Ectodermal cell (in vitro differentiated cells): ENCODE measurements around the gene SRSF9.
"Not testable (repeated sequence)": the region's sequence is repeated elsewhere in the genome, so short reads cannot be mapped to it uniquely, and the experiment has no call there.

Experiments
- H3K27ac ChIP-seq: 2 replicates; pipeline ENCODE4 v1.7.0; 2013; ENCODE audit warnings: mild to moderate bottlenecking, low read depth, low read length; ENCODE audit not compliant: insufficient read depth, poor library complexity, severe bottlenecking
- H3K27me3 ChIP-seq: 2 replicates; pipeline ENCODE4 v1.7.0; 2013; ENCODE audit warnings: mild to moderate bottlenecking, low read length; ENCODE audit not compliant: insufficient read depth, control insufficient read depth, poor library complexity, severe bottlenecking
- H3K36me3 ChIP-seq: one replicate; pipeline ENCODE4 v1.7.0; 2013; ENCODE audit warnings: low read length; ENCODE audit not compliant: control insufficient read depth, insufficient read depth
- H3K4me1 ChIP-seq: one replicate; pipeline ENCODE4 v1.7.0; 2013; ENCODE audit warnings: low read length; ENCODE audit not compliant: control insufficient read depth, insufficient read depth
- H3K4me3 ChIP-seq: 2 replicates; pipeline ENCODE4 v1.7.0; 2013; ENCODE audit warnings: low read depth, low read length, control low read depth; ENCODE audit not compliant: insufficient read depth
- H3K9me3 ChIP-seq: 2 replicates; pipeline ENCODE4 v1.7.0; 2013; ENCODE audit warnings: mild to moderate bottlenecking, low read length, moderate library complexity; ENCODE audit not compliant: control insufficient read depth
- WGBS, 2 experiments: methylation state at CpG; one replicate each; pipeline ENCODE4 v1.1.7; 2013; ENCODE audit warnings: missing lambda C conversion rate in 2 of 2; 5-methylcytosine and 5-hydroxymethylcytosine counted together

SRSF9 gene

DNA sequence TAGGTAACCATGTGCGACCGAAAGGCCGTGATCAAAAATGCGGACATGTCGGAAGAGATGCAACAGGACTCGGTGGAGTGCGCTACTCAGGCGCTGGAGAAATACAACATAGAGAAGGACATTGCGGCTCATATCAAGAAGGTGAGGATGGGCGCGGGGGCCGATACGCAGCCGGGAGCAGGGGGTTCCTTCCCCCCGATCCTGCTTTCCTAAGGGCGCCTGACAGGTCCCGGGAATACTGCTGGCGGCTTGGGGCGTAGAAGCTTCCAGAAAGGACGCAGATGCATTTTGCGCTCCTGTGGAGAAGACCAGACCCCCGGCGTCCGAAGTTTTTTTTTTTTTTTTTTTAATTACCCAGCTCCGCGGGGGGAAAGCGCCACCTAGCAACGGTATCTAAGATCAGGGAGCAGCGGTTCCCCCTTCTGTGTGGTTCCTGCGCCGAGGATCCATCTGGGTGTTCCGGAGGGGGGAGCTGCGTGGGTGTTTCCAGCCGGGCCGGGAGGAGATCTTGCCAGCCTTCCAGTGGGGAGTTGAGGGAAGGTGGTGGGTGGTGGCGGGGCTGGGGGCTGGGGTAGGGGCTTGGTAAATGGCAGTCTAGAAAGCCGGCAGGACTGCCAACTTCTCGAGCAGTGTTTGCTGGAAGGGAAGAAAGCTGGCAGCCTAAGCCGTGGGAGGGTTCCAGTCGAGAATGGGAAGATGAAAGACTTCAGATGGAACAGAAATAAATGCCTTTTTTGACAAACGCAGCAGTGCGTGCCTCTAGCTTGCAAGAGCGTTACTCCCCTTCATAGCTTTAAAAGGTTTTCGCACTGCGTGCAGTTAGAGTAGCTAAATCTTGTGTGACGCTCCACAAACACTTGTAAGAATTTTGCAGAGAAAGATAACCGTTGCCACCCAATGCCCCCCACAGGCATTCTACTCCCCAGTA is 27.1 kb upstream of the SRSF9 start:
- H3K4me1 ChIP-seq = peaks cover 2% of the 10 kb centered on the region

DNA sequence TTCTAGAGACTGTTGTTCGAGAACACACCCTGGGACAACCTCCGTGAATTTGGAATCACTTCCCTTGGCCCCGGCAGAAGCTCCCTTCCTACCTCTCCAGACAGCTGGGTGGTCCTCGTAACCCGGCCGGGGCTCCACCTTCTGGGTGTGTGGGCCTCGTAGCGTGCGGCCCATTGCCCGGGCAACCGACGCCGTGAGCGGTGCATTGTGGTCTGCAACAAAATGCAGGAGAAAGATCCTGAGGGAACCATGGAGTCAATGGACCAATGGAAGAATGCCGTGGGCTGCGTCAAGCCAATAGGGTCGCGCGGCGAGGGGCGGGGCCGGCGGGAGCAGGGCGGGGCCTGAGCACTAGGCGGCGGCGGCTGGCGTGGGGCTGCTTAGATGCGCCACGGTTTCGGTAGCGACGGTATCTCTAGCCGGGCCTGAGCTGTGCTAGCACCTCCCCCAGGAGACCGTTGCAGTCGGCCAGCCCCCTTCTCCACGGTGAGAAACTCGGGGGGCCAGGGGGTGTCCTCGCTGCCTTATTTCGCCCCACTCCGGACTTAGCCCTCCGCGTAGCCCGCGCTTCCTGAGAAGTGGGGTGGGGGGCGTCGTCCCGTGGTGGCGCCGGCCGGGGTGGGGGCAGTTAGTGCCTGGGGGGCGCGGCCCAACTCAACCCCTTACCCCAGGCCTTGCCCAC is 26.3 kb upstream of the SRSF9 start, which contains the start of gene DYNLL1:
Gene DYNLL1, plus strand, starts transcription at position 383 of the 682 bp plus-strand sequence. CDS start 309 bp downstream, outside the sequence.
- Histone ChIP-seq H3K36me3 (peaks cover 9% of the 10 kb centered on the region), H3K9me3 (no peaks in the 10 kb centered on the region), H3K27me3 (no peaks in the 10 kb centered on the region), H3K4me1 (peaks cover 2% of the 10 kb centered on the region), H3K27ac (peak within 1 kb of the TSS; percentile 83), H3K4me3 (peak within 1 kb of the TSS; percentile 94)
- 0 to 1% methylated on average over 53 of the region's 53 CpGs for WGBS, 2 experiments

More for the DNA sequence above, 27.1 kb upstream of the SRSF9 start:
- Histone ChIP-seq H3K4me3 (peak overlapping the region; percentile 94), H3K36me3 (peaks cover 9% of the 10 kb centered on the region), H3K9me3 (no peaks in the 10 kb centered on the region), H3K27ac (peak overlapping the region; percentile 83), H3K27me3 (no peaks in the 10 kb centered on the region)
- 1% methylated on average over 47 of the region's 47 CpGs for WGBS, 2 experiments

DNA sequence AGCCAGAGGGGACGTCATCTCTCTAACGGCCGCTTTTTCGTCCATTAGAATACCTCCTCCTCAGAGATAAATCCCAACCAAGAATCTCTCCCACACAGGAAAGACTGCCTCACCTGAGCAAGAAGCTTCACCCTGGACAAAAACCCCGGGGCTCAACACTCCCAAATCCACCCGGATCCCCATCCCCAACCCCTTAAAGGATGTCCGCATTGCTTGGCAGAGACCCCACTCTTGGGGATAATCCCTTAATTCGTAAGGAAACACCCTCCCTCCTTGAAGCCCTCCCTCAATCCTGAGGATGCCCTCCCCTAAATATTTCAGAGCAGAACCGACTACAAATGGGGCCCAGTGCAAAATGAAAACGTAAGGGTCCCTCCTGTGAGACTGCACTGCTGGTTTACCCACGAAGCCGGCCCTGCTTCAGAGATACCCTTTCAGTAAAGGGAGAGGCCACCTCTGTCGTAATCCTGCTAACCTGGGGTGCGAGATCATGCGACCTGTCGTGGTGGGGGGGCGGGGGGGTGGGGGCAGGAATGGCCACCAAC is 25.7 kb upstream of the SRSF9 start:
- Histone ChIP-seq H3K27ac (peak overlapping the region; percentile 54), H3K4me1 (peaks cover 2% of the 10 kb centered on the region), H3K27me3 (no peaks in the 10 kb centered on the region), H3K9me3 (no peaks in the 10 kb centered on the region), H3K36me3 (peaks cover 7% of the 10 kb centered on the region), H3K4me3 (peak overlapping the region; percentile 94)
- 8 to 11% methylated on average over 17 of the region's 17 CpGs for WGBS, 2 experiments

DNA sequence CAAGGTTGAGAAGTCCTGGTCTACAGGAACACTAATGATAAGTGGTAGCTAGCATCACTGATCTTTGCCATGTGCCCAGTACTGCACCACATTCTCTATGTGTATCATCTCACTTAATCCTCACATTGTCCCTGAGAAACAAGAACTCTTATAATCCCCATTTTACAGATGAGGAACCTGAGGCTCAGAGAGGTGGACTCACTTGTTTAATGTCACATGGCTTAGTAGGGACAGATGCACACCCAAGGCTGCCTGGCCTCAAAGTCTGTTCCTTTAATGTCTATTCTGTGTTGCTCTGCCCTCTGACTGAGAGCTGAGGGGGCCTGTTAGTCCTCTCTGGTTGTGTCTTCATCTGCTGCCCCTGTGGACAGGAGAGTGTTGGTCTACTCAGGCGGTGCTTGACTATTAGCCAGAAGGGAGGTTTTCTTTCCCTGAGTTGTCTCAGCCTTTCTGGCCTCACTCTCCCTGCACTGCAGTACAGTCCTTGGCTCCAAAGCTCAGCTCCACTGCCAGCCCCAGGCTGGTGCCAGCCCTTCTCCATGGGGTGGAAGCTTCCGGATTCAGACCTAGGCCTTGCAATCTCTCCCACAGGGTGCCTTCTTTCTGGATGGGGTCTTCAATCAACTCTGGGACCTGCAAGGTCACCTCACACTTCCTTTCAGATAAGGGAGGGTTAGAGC is 21.4 kb upstream of the SRSF9 start:
- no peaks in the 10 kb centered on the region for H3K36me3 ChIP-seq
- no peak overlapping the region for H3K4me3 ChIP-seq
- H3K4me1 ChIP-seq = no peaks in the 10 kb centered on the region
- H3K27me3 ChIP-seq = no peaks in the 10 kb centered on the region
- H3K27ac ChIP-seq = no peak overlapping the region
- H3K9me3 ChIP-seq = no peaks in the 10 kb centered on the region
- WGBS, 2 experiments = 93 to 94% methylated on average over 2 of the region's 2 CpGs

DNA sequence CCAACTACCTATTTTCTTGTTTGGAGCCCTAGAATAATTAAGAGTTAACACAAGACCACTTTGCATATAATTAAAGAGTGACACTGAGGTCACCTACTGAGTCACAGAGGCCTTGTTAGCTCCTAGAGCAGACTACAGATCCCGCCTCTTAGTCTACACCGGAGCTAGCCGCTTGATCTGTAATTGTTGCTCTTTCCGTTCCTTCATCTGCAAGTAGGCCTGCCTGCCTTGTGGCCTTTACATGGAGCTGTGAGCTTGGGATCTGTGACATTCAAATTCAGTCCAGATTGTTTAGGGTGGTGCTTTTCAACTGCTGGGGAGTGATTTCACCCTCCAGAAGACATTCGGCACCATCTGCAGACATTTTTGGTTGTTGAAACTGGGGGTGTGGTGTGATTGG is 20.8 kb upstream of the SRSF9 start:
- Histone ChIP-seq H3K27ac (no peak overlapping the region), H3K4me3 (no peak overlapping the region), H3K36me3 (no peaks in the 10 kb centered on the region), H3K27me3 (no peaks in the 10 kb centered on the region), H3K4me1 (no peaks in the 10 kb centered on the region), H3K9me3 (no peaks in the 10 kb centered on the region)
- WGBS, 2 experiments = 92 to 95% methylated on average over 5 of the region's 5 CpGs

DNA sequence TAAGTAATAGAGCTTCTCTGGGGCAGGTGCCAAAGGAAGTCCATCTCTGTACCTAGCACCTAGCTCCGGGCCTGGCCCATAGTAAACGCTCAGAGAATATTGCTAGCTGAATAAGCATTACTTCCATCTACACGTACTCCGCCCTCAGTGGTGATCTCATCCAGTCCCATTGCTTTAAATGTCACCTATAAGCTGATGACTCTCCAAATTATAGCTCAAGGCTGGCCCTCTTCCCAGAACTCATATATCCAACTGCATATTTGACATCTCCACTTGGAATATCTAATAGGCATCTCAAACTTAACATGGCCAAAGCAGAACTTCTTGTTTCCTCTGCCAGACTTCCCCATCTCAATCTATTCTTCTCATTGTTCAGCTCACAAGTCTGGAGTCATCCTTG is 19.5 kb upstream of the SRSF9 start:
- WGBS, 2 experiments = 93 to 96% methylated on average over 4 of the region's 4 CpGs
- Histone ChIP-seq H3K4me3 (no peak overlapping the region), H3K27me3 (no peaks in the 10 kb centered on the region), H3K36me3 (no peaks in the 10 kb centered on the region), H3K9me3 (no peaks in the 10 kb centered on the region), H3K27ac (no peak overlapping the region), H3K4me1 (no peaks in the 10 kb centered on the region)

DNA sequence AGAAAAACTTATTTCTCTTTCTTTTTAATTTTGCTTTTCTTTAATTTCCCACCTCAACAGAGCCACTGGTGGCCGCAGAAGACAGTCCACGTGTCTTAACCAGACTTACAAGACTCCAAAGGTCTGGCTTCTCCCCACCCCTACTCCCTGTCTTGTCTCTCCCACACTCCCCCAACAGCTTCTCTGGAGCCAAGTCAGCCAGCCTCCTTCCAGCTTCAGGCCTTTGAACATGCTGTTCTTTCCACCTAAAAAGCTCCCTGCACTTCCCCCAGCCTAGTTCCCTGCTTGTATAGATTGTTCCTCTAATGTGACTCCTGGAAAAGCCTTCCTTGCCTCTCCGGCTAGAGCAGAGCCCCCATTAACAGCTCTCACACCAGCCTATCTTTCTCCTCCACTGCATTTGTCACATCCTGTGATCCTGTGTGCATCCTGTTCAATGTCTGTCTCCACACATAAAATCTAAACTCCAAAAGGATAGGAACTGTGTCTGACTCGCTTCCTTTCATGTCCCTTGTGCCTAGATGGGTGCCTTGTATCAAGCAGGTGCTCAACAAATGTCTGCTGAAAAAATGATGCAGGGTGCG is 18.6 kb upstream of the SRSF9 start:
- H3K36me3 ChIP-seq = no peaks in the 10 kb centered on the region
- H3K27me3 ChIP-seq = no peaks in the 10 kb centered on the region
- H3K9me3 ChIP-seq = no peaks in the 10 kb centered on the region
- no peak overlapping the region for H3K4me3 ChIP-seq
- no peak overlapping the region for H3K27ac ChIP-seq
- 75 to 76% methylated on average over 5 of the region's 5 CpGs for WGBS, 2 experiments
- no peaks in the 10 kb centered on the region for H3K4me1 ChIP-seq

DNA sequence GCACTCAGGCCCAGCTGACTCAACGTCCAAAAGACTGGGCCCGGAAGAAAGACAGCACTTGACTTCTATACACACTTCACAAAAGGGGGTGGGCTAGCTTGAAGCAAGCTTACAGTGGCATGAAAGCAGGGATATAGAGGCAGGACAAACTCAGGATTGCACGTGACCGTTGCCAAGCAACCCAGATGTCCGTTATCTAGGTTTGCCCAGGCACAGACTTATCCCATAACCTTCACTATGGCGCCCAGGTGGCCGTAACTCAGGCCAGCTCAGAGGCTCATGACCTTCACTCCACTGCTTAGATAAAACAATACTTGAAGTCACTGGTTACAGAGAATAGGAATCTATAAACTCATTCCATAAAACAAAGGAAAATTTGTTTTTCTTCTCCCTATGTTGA is 18.0 kb upstream of the SRSF9 start:
- H3K36me3 ChIP-seq, H3K4me1 ChIP-seq, H3K4me3 ChIP-seq, H3K27me3 ChIP-seq, H3K27ac ChIP-seq, H3K9me3 ChIP-seq: not testable (repeated sequence)
- 93 to 95% methylated on average over 7 of the region's 7 CpGs for WGBS, 2 experiments

DNA sequence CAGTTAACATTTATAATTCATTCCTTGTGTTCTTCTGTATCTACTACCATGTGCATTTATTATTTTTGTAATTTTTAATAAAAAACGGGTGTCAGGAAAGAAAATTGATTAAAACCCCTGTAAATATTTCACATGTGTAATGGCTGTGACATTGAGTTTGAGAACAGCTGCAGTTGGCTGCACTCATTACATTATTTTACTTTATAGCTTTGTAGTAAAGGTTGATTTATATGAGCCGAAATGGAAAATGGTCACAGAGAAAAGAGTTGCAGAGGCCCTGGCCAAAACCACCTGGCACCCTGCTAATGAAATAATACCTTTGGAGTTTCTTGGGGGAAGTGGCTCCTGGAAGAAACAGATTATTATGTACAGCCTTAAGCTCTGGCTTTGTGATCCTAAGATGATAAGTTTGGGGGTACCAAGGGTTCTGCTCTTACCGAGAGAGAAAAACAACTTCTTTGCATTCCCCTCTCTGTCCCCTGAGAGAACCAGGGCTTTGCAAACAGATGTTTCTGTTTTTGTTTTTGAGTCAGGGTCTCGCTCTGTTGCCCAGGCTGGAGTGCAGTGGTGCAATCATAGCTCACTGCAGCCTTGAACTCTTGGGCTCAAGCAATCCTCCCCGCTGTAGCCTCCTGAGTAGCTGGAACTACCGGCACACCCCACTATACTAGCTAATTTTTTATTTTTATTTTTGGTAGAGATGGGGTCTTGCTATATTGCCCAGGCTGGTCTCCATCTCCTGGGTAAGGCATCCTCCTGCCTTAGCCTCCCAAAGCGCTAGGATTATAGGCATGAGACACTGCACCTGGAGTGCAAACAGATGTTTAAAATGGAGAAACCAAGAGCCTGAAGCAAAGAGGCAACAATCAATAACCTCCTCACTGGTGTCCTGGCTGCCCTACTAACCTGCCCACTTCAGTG is 16.7 kb upstream of the SRSF9 start:
- Histone ChIP-seq H3K27ac (no peak overlapping the region), H3K4me3 (no peak overlapping the region), H3K27me3 (no peaks in the 10 kb centered on the region), H3K36me3 (no peaks in the 10 kb centered on the region), H3K4me1 (no peaks in the 10 kb centered on the region), H3K9me3 (no peaks in the 10 kb centered on the region)
- WGBS, 2 experiments = 89 to 98% methylated on average over 5 to 6 of the region's 7 CpGs
